Bronchial epithelial cell (primary cell): ENCODE data around the gene UBE2M. TPM values are rescaled to one million over a fixed set of nuclear protein-coding genes. Genes with fewer than 3 reads are reported as not detected.

Experiments used
- DNase-seq: peaks from one replicate; pipeline ENCODE4 v3.0.0-alpha.2; 2010; ENCODE audit warnings: low read depth
- FAIRE-seq: peaks from 2 replicates; lab custom pipeline; 2011; peaks lifted over from hg19 to GRCh38; lab: Jason Lieb, UNC
- H3K27me3 ChIP-seq: 2 replicates; pipeline ENCODE4 v1.5.1; 2011; ENCODE audit warnings: low read length; ENCODE audit not compliant: control insufficient read depth, insufficient read depth
- H3K36me3 ChIP-seq: 2 replicates; pipeline ENCODE4 v1.5.1; 2011; ENCODE audit warnings: low read length; ENCODE audit not compliant: control insufficient read depth, insufficient read depth
- H3K4me3 ChIP-seq: 2 replicates; pipeline ENCODE4 v1.5.1; 2011; ENCODE audit warnings: mild to moderate bottlenecking, low read depth, low read length, control low read depth
- total RNA-seq: library from RNA; depleted of rRNA; stranded (reverse); fragments of >200 nt; gene quantifications from 2 replicates; pipeline ENCODE4 v1.2.1, GENCODE V29; 2014
- TF ChIP-seq, protein P1 (sequence below): IDR thresholded peaks from 2 replicates; pipeline ENCODE4 v1.5.1; 2011; ENCODE audit warnings: mild to moderate bottlenecking, moderate library complexity, low read length, control low read depth, inconsistent platforms; ENCODE audit not compliant: insufficient read depth, severe bottlenecking

UBE2M gene
- total RNA-seq, 1 donor from 2014 or later = 128 TPM

DNA sequence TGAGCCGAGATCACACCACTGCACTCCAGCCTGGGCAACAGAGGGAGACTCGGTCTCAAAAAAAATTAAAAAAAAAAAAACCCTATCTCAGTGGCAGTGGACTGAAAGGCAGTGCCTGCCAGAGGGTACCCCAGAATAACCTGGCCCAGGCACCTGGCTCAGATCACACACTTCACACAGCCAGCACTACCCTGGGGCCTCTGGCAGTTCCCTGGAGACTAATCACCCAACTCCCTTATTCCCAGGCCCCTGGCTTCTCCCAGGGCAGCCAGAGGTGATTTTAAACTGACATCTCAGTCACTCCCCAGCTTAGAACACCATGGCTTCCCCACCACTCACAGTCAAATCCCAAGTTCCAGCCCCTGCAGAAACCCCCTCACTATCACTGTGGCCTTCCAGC is 43.2 kb downstream of the UBE2M start:
- no peak overlapping the region for H3K4me3 ChIP-seq
- no peak for DNase-seq
- H3K27me3 ChIP-seq = no peaks in the 10 kb centered on the region
- no peak for FAIRE-seq
- TF ChIP-seq, protein P1, sequence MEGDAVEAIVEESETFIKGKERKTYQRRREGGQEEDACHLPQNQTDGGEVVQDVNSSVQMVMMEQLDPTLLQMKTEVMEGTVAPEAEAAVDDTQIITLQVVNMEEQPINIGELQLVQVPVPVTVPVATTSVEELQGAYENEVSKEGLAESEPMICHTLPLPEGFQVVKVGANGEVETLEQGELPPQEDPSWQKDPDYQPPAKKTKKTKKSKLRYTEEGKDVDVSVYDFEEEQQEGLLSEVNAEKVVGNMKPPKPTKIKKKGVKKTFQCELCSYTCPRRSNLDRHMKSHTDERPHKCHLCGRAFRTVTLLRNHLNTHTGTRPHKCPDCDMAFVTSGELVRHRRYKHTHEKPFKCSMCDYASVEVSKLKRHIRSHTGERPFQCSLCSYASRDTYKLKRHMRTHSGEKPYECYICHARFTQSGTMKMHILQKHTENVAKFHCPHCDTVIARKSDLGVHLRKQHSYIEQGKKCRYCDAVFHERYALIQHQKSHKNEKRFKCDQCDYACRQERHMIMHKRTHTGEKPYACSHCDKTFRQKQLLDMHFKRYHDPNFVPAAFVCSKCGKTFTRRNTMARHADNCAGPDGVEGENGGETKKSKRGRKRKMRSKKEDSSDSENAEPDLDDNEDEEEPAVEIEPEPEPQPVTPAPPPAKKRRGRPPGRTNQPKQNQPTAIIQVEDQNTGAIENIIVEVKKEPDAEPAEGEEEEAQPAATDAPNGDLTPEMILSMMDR = no peak
- peaks cover 2% of the 10 kb centered on the region for H3K36me3 ChIP-seq

DNA sequence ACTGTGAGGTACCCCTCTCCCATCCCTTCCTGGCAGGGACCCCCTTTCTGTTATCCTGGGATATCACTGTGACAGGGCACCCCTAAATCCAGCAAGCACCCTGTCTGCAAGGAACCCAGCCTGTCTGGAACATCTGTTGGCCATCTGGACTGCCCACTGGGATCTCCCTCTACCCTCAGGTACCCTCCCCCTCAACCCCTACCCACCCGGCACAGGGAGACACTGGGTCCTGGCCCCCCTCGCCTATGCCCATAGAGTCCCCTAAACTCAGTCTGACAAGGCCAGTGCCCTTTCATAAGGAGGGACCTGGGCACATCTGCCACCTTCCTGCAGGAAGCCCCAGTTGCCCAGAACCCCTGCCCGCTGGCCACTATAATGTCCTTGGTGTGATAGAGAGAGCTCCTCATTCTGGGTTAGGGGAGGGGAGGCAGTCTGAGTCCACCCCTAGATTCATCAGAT is 43.8 kb downstream of the UBE2M start:
- TF ChIP-seq, protein P1 = no peak
- DNase-seq = no peak
- H3K27me3 ChIP-seq = no peaks in the 10 kb centered on the region
- H3K36me3 ChIP-seq = peaks cover 2% of the 10 kb centered on the region
- peak overlapping the region; percentile 37 for H3K4me3 ChIP-seq
- FAIRE-seq = no peak

DNA sequence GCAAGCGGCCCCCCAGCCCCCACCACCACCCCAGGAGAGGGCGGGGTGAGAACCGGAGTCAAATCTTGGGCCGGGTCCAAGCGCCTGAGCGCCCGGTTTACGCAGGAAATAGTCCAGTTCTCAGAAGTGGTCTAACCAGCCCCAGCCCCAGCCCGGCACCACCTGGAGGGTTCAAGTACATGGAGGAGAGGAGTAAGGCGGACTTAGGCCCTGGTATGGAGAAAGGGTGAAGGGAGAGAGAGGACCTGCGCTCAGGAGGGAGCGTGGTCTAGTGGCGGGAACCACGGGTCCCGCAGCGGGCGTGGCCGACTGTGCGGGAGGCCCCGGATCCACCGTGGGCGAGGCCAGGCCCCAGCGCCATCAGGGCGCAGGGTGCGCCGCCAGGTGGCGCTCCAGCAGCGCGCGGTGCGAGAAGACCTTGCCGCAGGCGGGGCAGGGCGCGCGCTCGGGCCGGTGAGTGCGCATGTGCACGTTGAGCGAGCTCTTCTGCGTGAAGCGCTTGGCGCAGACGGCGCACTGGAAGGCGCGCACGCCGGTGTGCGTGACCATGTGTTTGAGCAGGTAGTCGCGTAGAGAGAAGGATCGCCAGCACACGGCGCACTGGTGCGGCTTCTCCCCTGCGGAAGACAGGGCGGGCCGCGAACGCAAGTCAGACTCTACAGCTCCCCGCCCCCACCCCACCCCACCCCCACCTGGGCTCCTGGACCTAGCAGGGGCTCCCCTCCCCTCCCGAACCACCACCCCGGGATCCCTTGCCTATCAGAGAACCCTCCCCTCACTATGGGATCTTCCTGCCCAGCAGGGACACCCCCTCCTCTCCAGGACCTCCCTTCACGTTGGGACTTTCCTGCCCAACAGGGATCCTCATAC is 44.5 kb downstream of the UBE2M start:
- peak overlapping the region; percentile 37 for H3K4me3 ChIP-seq
- TF ChIP-seq, protein P1 = peak; percentile 94
- peaks cover 2% of the 10 kb centered on the region for H3K36me3 ChIP-seq
- DNase-seq (peak; percentile 77), FAIRE-seq (no peak)
- no peaks in the 10 kb centered on the region for H3K27me3 ChIP-seq

DNA sequence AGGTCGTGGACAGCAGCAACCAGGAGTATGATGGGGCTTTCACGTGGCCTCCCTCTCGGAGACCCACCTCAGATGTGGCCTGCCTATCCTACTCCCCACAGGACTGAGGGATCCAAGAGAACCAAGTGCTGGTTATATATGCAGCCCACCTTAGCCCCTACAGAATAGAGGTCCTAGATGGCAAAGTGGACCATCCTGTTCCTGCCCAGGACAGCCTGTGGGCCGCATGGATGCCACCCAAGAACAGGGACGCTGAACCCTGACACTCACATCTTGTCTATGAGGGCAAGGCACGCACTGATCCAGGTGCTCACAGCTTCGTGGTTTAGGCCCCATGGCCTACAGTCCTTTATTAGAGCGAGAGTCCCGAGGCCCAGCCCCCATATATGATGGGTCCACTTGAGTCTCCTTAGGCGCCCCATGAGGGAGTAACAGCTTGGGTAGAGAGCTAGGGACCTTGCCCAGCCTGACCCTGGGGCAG is 45.2 kb downstream of the UBE2M start:
- Histone ChIP-seq H3K27me3 (no peaks in the 10 kb centered on the region), H3K36me3 (peaks cover 2% of the 10 kb centered on the region), H3K4me3 (no peak overlapping the region)
- DNase-seq (no peak), FAIRE-seq (peak; percentile 7)
- TF ChIP-seq, protein P1 = no peak

DNA sequence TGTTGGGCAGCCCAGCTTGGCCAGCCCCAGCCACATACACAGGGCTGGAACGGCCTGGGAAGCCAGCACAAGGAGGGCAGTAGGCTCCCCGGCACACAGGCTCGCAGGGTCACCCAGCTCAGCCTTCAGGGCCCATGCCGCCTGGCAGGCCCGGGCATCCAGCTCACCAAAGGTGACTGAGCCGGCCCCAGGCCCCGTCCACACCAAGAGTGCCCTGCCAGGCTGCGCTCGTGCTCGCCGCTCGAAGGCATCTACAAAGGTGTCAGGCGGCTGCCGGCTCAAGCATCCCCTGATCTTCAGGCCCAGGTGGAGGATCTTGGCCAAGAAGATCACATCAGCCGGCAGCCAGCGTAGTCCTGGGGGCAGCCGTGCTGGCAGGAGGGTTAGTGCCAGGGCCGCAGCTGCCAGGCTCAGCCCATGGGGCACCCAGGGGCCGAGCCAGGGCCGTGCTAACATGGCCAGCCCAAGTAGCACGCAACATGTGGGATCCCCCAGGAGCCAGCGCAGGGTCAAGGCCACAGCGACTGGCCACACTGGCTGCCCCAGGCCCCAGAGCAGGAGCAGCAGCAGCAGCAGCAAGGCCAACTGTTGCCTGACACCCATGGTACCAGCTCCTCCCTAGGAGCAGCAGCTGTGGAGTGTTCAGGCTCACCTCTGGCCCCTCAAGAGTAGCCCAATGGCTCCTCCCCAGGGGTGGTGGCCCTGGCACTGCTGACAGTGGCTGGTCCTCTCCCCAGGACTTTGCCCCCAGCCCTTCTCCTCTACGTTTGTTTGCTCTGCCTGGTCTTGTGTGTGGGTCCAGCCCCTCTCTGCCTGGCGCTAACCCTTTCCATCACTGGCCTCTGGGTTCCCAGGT is 46.8 kb downstream of the UBE2M start, which contains the start of gene SLC27A5:
Gene SLC27A5, minus strand, starts transcription at position 640 of the 856 bp plus-strand sequence. Its CDS starts 37 bp downstream, at position 603.
- no peaks in the 10 kb centered on the region for H3K27me3 ChIP-seq
- TF ChIP-seq, protein P1 = no peak
- no peak within 1 kb of the TSS for H3K4me3 ChIP-seq
- no peak for DNase-seq
- no peaks in the 10 kb centered on the region for H3K36me3 ChIP-seq
- FAIRE-seq = no peak
